GM10266 (cell line): ENCODE measurements around the gene ADAMTS15.

Experiments used
- DNase-seq: peaks from one replicate; pipeline ENCODE4 v3.0.0; 2012; ENCODE audit errors: extremely low spot score
- CTCF ChIP-seq: IDR thresholded peaks from 2 replicates; pipeline ENCODE4 v1.5.1; 2012; ENCODE audit warnings: mild to moderate bottlenecking, low read depth; ENCODE audit not compliant: control insufficient read depth, insufficient read depth; ENCODE audit errors: missing control alignments

The ADAMTS15 gene

GRCh38 chr11:130448416-130449309, at the start of gene ADAMTS15:
Gene ADAMTS15 (plus strand): TSS chr11:130448645. CDS start chr11:130448974, 329 bp downstream.
- peak; percentile 64 for DNase-seq

GRCh38 chr11:130399196-130399595, 49.2 kb upstream of the ADAMTS15 start:
- no peak for TF ChIP-seq CTCF
- no peak for DNase-seq

More at GRCh38 chr11:130448416-130449309, at the start of gene ADAMTS15:
- TF ChIP-seq CTCF = no peak

GRCh38 chr11:130400781-130401483, 47.5 kb upstream of the ADAMTS15 start:
- TF ChIP-seq CTCF = no peak
- no peak for DNase-seq

- DNase-seq = no peak
- no peak for TF ChIP-seq CTCF
Observed at GRCh38 chr11:130402570-130402969, 45.9 kb upstream of the ADAMTS15 start.

GRCh38 chr11:130403271-130403804, 45.1 kb upstream of the ADAMTS15 start:
- TF ChIP-seq CTCF = no peak
- no peak for DNase-seq

GRCh38 chr11:130403967-130404366, 44.5 kb upstream of the ADAMTS15 start:
- no peak for TF ChIP-seq CTCF

GRCh38 chr11:130404727-130405126, 43.7 kb upstream of the ADAMTS15 start:
- no peak for DNase-seq
- no peak for TF ChIP-seq CTCF

More at GRCh38 chr11:130403967-130404366, 44.5 kb upstream of the ADAMTS15 start:
- DNase-seq = no peak
